ENCODE data around the gene NDUFB10.
"Not testable (repeated sequence)": the region's sequence is repeated elsewhere in the genome, so short reads cannot be mapped to it uniquely, and the experiment has no call there.

NDUFB10 gene

DNA sequence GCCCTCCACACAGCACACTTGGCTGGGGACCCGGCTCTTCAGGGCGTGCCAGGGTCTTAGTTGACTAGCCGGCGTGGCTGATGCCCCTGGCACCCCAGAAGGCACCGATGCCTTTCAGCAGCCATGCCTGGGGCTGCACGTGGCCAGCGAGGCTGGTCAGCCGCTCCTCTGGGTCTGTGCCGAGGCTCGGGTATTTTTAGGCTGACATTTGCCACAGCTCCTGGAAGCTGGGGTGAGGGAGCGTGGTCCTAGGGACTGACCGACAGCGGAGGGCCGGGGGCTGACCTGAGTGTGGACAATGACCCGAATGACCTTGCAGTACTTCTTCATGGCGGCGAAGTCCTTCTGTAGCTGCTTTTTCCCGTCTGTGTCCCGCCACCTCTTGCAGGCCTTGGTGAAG is 8.8 kb upstream of the NDUFB10 start:
- Histone ChIP-seq H3K4me3 (replicated peaks; ENCODE audit: insufficient read depth, low read length) (no peak overlapping the region), H3K27ac (replicated peaks) (no peak overlapping the region), H3K27me3 (ENCODE audit: insufficient read depth, poor library complexity, severe bottlenecking) (no peaks in the 10 kb centered on the region)
- DNase-seq (ENCODE audit: low read depth in 1 of 2, low spot score in 1 of 2): no peak
- no peak for TF ChIP-seq POLR2AphosphoS5 (IDR thresholded peaks at IDR 0.05; ENCODE audit: low read depth)
- TF ChIP-seq SPI1 (IDR thresholded peaks at IDR 0.05; ENCODE audit: borderline replicate concordance, low read depth): no peak
- TF ChIP-seq, protein P1, sequence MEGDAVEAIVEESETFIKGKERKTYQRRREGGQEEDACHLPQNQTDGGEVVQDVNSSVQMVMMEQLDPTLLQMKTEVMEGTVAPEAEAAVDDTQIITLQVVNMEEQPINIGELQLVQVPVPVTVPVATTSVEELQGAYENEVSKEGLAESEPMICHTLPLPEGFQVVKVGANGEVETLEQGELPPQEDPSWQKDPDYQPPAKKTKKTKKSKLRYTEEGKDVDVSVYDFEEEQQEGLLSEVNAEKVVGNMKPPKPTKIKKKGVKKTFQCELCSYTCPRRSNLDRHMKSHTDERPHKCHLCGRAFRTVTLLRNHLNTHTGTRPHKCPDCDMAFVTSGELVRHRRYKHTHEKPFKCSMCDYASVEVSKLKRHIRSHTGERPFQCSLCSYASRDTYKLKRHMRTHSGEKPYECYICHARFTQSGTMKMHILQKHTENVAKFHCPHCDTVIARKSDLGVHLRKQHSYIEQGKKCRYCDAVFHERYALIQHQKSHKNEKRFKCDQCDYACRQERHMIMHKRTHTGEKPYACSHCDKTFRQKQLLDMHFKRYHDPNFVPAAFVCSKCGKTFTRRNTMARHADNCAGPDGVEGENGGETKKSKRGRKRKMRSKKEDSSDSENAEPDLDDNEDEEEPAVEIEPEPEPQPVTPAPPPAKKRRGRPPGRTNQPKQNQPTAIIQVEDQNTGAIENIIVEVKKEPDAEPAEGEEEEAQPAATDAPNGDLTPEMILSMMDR (IDR thresholded peaks at IDR 0.05; ENCODE audit: insufficient read depth, low read length): no peak
- TF ChIP-seq, protein P2, sequence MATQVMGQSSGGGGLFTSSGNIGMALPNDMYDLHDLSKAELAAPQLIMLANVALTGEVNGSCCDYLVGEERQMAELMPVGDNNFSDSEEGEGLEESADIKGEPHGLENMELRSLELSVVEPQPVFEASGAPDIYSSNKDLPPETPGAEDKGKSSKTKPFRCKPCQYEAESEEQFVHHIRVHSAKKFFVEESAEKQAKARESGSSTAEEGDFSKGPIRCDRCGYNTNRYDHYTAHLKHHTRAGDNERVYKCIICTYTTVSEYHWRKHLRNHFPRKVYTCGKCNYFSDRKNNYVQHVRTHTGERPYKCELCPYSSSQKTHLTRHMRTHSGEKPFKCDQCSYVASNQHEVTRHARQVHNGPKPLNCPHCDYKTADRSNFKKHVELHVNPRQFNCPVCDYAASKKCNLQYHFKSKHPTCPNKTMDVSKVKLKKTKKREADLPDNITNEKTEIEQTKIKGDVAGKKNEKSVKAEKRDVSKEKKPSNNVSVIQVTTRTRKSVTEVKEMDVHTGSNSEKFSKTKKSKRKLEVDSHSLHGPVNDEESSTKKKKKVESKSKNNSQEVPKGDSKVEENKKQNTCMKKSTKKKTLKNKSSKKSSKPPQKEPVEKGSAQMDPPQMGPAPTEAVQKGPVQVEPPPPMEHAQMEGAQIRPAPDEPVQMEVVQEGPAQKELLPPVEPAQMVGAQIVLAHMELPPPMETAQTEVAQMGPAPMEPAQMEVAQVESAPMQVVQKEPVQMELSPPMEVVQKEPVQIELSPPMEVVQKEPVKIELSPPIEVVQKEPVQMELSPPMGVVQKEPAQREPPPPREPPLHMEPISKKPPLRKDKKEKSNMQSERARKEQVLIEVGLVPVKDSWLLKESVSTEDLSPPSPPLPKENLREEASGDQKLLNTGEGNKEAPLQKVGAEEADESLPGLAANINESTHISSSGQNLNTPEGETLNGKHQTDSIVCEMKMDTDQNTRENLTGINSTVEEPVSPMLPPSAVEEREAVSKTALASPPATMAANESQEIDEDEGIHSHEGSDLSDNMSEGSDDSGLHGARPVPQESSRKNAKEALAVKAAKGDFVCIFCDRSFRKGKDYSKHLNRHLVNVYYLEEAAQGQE (IDR thresholded peaks at IDR 0.05; ENCODE audit: insufficient replicate concordance, low read depth): no peak
- TF ChIP-seq GABPA (IDR thresholded peaks at IDR 0.05; ENCODE audit: low read depth): no peak

DNA sequence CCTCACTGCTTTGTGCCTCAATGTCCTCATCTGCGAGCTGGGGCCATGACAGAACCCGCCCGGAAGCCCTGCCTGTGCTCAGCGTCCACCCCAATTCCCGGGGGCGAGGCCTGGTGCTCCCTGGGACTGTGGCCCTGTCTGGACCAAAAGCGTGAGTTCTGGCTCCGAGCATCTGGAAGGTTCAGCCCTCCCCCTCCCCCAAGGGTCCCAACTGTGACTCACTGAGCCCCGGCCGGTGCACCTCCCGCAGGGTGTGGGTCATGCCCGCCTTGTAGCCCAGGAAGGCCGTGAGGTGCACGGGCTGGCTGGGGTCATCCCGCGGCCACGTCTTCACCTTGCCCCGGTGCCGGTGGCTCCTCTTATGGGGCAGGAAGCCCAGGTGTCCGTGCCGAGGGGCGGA is 5.6 kb upstream of the NDUFB10 start:
- Histone ChIP-seq H3K27ac (replicated peaks) (no peak overlapping the region), H3K4me3 (replicated peaks; ENCODE audit: insufficient read depth, low read length) (no peak overlapping the region), H3K27me3 (ENCODE audit: insufficient read depth, poor library complexity, severe bottlenecking) (no peaks in the 10 kb centered on the region)
- TF ChIP-seq, protein P1 (IDR thresholded peaks at IDR 0.05; ENCODE audit: insufficient read depth, low read length): no peak
- TF ChIP-seq SPI1 (IDR thresholded peaks at IDR 0.05; ENCODE audit: borderline replicate concordance, low read depth) (no peak), POLR2AphosphoS5 (IDR thresholded peaks at IDR 0.05; ENCODE audit: low read depth) (no peak), GABPA (IDR thresholded peaks at IDR 0.05; ENCODE audit: low read depth) (no peak)
- TF ChIP-seq, protein P2 (IDR thresholded peaks at IDR 0.05; ENCODE audit: insufficient replicate concordance, low read depth): no peak
- DNase-seq (ENCODE audit: low read depth in 1 of 2, low spot score in 1 of 2): no peak

DNA sequence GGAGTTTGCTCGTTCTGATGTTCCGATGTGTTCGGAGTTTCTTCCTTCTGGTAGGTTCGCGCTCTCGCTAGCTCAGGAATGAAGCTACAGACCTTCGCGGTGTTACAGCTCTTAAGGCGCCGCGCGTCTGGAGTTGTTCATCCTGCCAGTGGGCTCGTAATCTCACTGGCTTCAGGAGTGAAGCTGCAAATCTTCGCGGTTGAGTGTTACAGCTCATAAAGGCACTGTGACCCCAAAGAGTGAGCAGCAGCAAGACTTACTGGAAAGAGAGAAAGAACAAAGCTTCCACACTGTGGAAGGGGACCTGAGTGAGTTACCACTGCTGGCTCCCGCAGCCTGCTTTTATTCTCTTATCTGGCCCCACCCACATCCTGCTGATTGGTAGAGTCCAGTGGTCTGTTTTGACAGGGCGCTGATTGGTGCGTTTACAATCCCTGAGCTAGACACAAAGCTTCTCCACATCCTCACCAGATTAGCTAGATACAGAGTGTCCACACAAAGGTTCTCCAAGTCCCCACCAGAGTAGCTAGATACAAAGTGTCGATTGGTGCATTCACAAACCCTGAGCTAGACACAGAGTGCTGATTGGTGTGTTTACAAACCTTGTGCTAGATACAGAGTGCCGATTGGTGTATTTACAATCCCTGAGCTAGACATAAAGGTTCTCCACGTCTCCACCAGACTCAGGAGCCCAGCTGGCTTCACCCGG is 1.8 kb upstream of the NDUFB10 start:
- DNase-seq (ENCODE audit: low read depth in 1 of 2, low spot score in 1 of 2); H3K27me3 ChIP-seq (ENCODE audit: insufficient read depth, poor library complexity, severe bottlenecking); H3K27ac ChIP-seq (replicated peaks); H3K4me3 ChIP-seq (replicated peaks; ENCODE audit: insufficient read depth, low read length): not testable (repeated sequence)

DNA sequence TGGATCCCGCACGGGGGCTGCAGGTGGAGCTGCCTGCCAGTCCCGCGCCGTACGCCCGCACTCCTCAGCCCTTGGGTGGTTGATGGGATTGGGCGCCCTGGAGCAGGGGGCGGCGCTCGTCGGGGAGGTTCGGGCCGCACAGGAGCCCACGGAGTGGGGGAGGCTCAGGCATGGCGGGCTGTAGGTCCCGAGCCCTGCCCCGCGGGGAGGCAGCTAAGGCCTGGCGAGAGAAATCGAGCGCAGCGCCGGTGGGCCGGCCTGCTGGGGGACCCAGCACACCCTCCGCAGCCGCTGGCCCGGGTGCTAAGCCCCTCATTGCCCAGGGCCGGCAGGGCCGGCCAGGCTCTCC is 1.2 kb upstream of the NDUFB10 start:
- H3K4me3 ChIP-seq (replicated peaks; ENCODE audit: insufficient read depth, low read length); DNase-seq (ENCODE audit: low read depth in 1 of 2, low spot score in 1 of 2); H3K27me3 ChIP-seq (ENCODE audit: insufficient read depth, poor library complexity, severe bottlenecking); H3K27ac ChIP-seq (replicated peaks): not testable (repeated sequence)

DNA sequence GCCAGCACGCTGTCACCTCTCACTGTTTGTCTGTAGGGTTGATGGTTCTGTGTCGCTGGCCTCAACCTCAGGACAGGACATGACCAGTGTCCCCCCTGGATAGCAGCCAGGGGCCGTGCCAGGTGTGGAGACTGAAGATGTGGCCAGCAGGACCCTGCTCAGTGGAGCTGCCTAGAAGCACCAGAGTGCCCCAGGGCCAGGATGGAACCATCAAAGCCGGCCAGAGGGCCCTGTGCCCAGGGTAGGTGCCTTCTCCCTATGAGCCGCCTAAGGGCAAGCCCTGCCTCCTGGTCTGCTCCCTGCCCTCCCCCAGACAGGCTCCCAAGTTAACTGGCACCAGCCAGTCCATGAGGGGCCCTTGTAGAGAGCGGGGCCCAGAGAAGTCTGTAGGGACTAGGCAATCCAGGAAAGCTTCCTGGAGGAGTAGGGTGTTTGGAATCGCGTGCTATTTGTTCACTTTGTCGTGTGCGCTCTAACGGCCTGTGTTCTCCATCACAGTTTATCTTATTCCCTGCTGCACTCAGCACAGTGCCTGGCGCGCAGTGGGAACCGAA is 546 bp upstream of the NDUFB10 start:
- TF ChIP-seq GABPA (IDR thresholded peaks at IDR 0.05; ENCODE audit: low read depth): no peak
- TF ChIP-seq, protein P2 (IDR thresholded peaks at IDR 0.05; ENCODE audit: insufficient replicate concordance, low read depth): no peak
- TF ChIP-seq POLR2AphosphoS5 (IDR thresholded peaks at IDR 0.05; ENCODE audit: low read depth): no peak
- TF ChIP-seq, protein P1 (IDR thresholded peaks at IDR 0.05; ENCODE audit: insufficient read depth, low read length): no peak
- no peak for TF ChIP-seq SPI1 (IDR thresholded peaks at IDR 0.05; ENCODE audit: borderline replicate concordance, low read depth)
- Histone ChIP-seq H3K27me3 (ENCODE audit: insufficient read depth, poor library complexity, severe bottlenecking) (no peaks in the 10 kb centered on the region), H3K4me3 (replicated peaks; ENCODE audit: insufficient read depth, low read length) (0 out of 2 replicates have a peak overlapping the region, but pooled peaks have one; percentile 91), H3K27ac (replicated peaks) (no peak overlapping the region)
- no peak for DNase-seq (ENCODE audit: low read depth in 1 of 2, low spot score in 1 of 2)
